Kasumi-1 (cell line): Measurements from ENCODE around the gene GATA5.
"Not testable (repeated sequence)": the region's sequence is repeated elsewhere in the genome, so short reads cannot be mapped to it uniquely, and the experiment has no call there.

Experiments
- DNase-seq, 2 experiments: peaks; one replicate each; lab custom pipeline; 2025; lab: John Stamatoyannopoulos, UW

Gene GATA5

GRCh38 chr20:62430311-62430853 is 45.4 kb downstream of the GATA5 start:
- DNase-seq = no peak

- DNase-seq = no peak
Measured at GRCh38 chr20:62429455-62430310, 46.1 kb downstream of the GATA5 start.

GRCh38 chr20:62428396-62429295 is 47.1 kb downstream of the GATA5 start:
- DNase-seq = no peak

GRCh38 chr20:62428002-62428372 is 47.8 kb downstream of the GATA5 start:
- DNase-seq = no peak

- DNase-seq = no peak
Measured at GRCh38 chr20:62427172-62428001, 48.4 kb downstream of the GATA5 start, which contains the start of gene RBBP8NL. Gene RBBP8NL (minus strand): TSS chr20:62427539. CDS start chr20:62419647, 7,892 bp downstream.

GRCh38 chr20:62426699-62427131 is 49.1 kb downstream of the GATA5 start:
- no peak for DNase-seq

- DNase-seq = not testable (repeated sequence)
Measured at GRCh38 chr20:62426059-62426348, 49.8 kb downstream of the GATA5 start.

- no peak for DNase-seq
Measured at GRCh38 chr20:62425281-62426058, 50.3 kb downstream of the GATA5 start.

- no peak for DNase-seq
Measured at GRCh38 chr20:62424249-62425107, 51.3 kb downstream of the GATA5 start.

- DNase-seq = no peak
Measured at GRCh38 chr20:62423326-62423706, 52.5 kb downstream of the GATA5 start.

- DNase-seq = no peak
Measured at GRCh38 chr20:62422636-62423325, 53.0 kb downstream of the GATA5 start.

- DNase-seq = no peak
Measured at GRCh38 chr20:62421716-62421990, 54.1 kb downstream of the GATA5 start.

- no peak for DNase-seq
Measured at GRCh38 chr20:62420846-62421715, 54.7 kb downstream of the GATA5 start.

GRCh38 chr20:62419759-62420158 is 56.0 kb downstream of the GATA5 start:
- no peak for DNase-seq

GRCh38 chr20:62418709-62419487 is 56.9 kb downstream of the GATA5 start:
- DNase-seq = no peak

GRCh38 chr20:62417981-62418708 is 57.6 kb downstream of the GATA5 start:
- no peak for DNase-seq
